Ovary (tissue), 9 donors: ENCODE results near the gene KIF7. TPM values are rescaled to one million over a fixed set of nuclear protein-coding genes. Genes with fewer than 3 reads are reported as not detected.

Source experiments
- DNase-seq, 5 donors: peaks; one replicate each; pipeline ENCODE4 v3.0.0-alpha.2; 2019 to 2020
- H3K27ac ChIP-seq, 2 donors: fragments of 200-600 bp; one replicate each; pipeline versions ENCODE4 v1.5.1 to v1.8.0; 2019 to 2022
- H3K27me3 ChIP-seq: fragments of 200-600 bp; one replicate; pipeline ENCODE4 v1.8.0; 2022
- H3K36me3 ChIP-seq: fragments of 200-600 bp; sonication (generic); one replicate; pipeline ENCODE4 v1.5.1; 2019
- H3K4me1 ChIP-seq: one replicate; pipeline ENCODE4 v1.8.1; 2013; ENCODE audit warnings: mild to moderate bottlenecking, moderate library complexity; ENCODE audit not compliant: insufficient read depth
- H3K4me3 ChIP-seq: fragments of 200-600 bp; sonication (generic); one replicate; pipeline ENCODE4 v1.5.1; 2017
- H3K9me3 ChIP-seq, 2 donors: fragments of 200-600 bp in 1 of 2; sonication (generic) in 1 of 2; one replicate each; pipeline versions ENCODE4 v1.5.1 to v1.8.1; 2013 to 2019; ENCODE audit warnings: mild to moderate bottlenecking in 1 of 2, moderate library complexity in 1 of 2
- CTCF ChIP-seq, 3 donors: fragments of 450-650 bp in 2 of 3; fragments of 200-600 bp in 1 of 3; IDR thresholded peaks; one replicate each; pipeline versions ENCODE4 v1.5.1 to v1.8.0; 2016 to 2022; ENCODE audit warnings: antibody characterized with exemption in 3 of 3, mild to moderate bottlenecking in 1 of 3
- EP300 ChIP-seq: sonication (generic); formaldehyde crosslinking; IDR thresholded peaks from one replicate; pipeline ENCODE4 v1.6.1; 2017; ENCODE audit warnings: antibody characterized with exemption
- POLR2A ChIP-seq: fragments of 450-650 bp; IDR thresholded peaks from one replicate; pipeline ENCODE4 v1.6.1; 2017; ENCODE audit warnings: antibody characterized with exemption, mild to moderate bottlenecking, moderate library complexity
- WGBS, 3 donors: extraction: QIAGEN DNeasy Blood & Tissue Kit in 1 of 3; methylation state at CpG; one replicate each; pipeline versions ENCODE4 v1.1.5 to v1.1.7; 2013 to 2017; 5-methylcytosine and 5-hydroxymethylcytosine counted together
- intact Hi-C, 4 donors: fragments of 100-400 bp; cut with DNase I; formaldehyde crosslinking; loops; one replicate each; pipeline versions ENCODE4 v1.11.0 to v1.15.1; 2022 to 2023
- polyA plus RNA-seq, 2 donors: library from polyadenylated mRNA; stranded (reverse); fragments of 200-250 nt in 1 of 2; fragments of 350-450 nt in 1 of 2; fragmentation: Illumina TruSeq in 1 of 2; extraction: RNeasy Lipid Tissue Mini Kit (QIAGEN cat#74804) in 1 of 2; gene quantifications; one replicate each; pipeline ENCODE4 v1.2.3, GENCODE V29; 2013 to 2014
- total RNA-seq, 7 donors: library from RNA; depleted of rRNA in 2 of 7; stranded (reverse); fragments of >200 nt in 2 of 7; fragmentation: NEBNext Ultra II Directional in 3 of 7; extraction: Animal tissue kit (Norgen Biotek cat#: 25700) in 3 of 7; gene quantifications; one replicate each; pipeline versions ENCODE4 v1.1.0 to v1.2.4, GENCODE V29; 2016 to 2023
- donor health status: DM: no; HTN: no; CAD: no; lungs with moderate emphysema.
- donor health status: DM: no; HTN: no; CAD: no.
- donor health status: Bipolar disorder and iron deficiency.
- donor health status: DM: yes; HTN: yes; CAD: no.
- donor health status: DM: no; HTN: no; CAD: no.
- donor health status: DM: yes; HTN: yes; CAD: no.

KIF7 gene
- total and polyA plus RNA-seq, 9 donors, result 1.5 to 16.3 (median 10.6) TPM

- intact Hi-C loops, result no loop called here
- Histone ChIP-seq H3K36me3 (no peaks in the 10 kb centered on the region), H3K4me3 (no peak overlapping the region), H3K4me1 (no peaks in the 10 kb centered on the region), H3K9me3 (no peaks in the 10 kb centered on the region), H3K27ac (no peak overlapping the region), H3K27me3 (no peaks in the 10 kb centered on the region)
- TF ChIP-seq POLR2A (no peak), EP300 (no peak), CTCF (IDR thresholded peaks at IDR 0.05) (no peak)
- 91 to 96% (median 94%) methylated on average over 28 to 30 of the region's 30 CpGs for WGBS, 3 donors
- DNase-seq, result no peak
These were observed 24.0 kb downstream of the KIF7 start for GRCh38 chr15:89630974-89631901.

GRCh38 chr15:89630260-89630659, 25.0 kb downstream of the KIF7 start:
- Histone ChIP-seq H3K27me3 (no peaks in the 10 kb centered on the region), H3K36me3 (no peaks in the 10 kb centered on the region), H3K27ac (no peak overlapping the region), H3K4me1 (no peaks in the 10 kb centered on the region), H3K9me3 (no peaks in the 10 kb centered on the region), H3K4me3 (no peak overlapping the region)
- TF ChIP-seq EP300 (no peak), POLR2A (no peak), CTCF (IDR thresholded peaks at IDR 0.05) (no peak)
- no peak for DNase-seq
- intact Hi-C loops, result no loop called here
- 93 to 97% (median 95%) methylated on average over 14 of the region's 14 CpGs for WGBS, 3 donors

GRCh38 chr15:89629829-89630228, 25.4 kb downstream of the KIF7 start:
- WGBS, 3 donors, result 96 to 99% (median 98%) methylated on average over 5 of the region's 5 CpGs
- no peaks in the 10 kb centered on the region for H3K36me3 ChIP-seq
- no peak for DNase-seq
- H3K27ac ChIP-seq, result no peak overlapping the region
- no peaks in the 10 kb centered on the region for H3K4me1 ChIP-seq
- H3K27me3 ChIP-seq, result no peaks in the 10 kb centered on the region
- no peak overlapping the region for H3K4me3 ChIP-seq
- intact Hi-C loops, result no loop called here
- TF ChIP-seq CTCF (IDR thresholded peaks at IDR 0.05) (no peak), POLR2A (no peak), EP300 (no peak)
- no peaks in the 10 kb centered on the region for H3K9me3 ChIP-seq

- no peak for DNase-seq
- H3K9me3 ChIP-seq, result no peaks in the 10 kb centered on the region
- H3K4me3 ChIP-seq, result no peak overlapping the region
- no peaks in the 10 kb centered on the region for H3K4me1 ChIP-seq
- intact Hi-C loops, result no loop called here
- H3K27ac ChIP-seq, result no peak overlapping the region
- H3K27me3 ChIP-seq, result no peaks in the 10 kb centered on the region
- WGBS, 3 donors, result 90 to 93% (median 92%) methylated on average over 28 to 30 of the region's 30 CpGs
- no peaks in the 10 kb centered on the region for H3K36me3 ChIP-seq
- TF ChIP-seq CTCF (IDR thresholded peaks at IDR 0.05), result no peak
- no peak for TF ChIP-seq EP300
- no peak for TF ChIP-seq POLR2A
These were observed 26.2 kb downstream of the KIF7 start for GRCh38 chr15:89628806-89629715.
